Gastroesophageal sphincter (tissue), 4 donors: Measurements from ENCODE around the gene ECE2. TPM values are rescaled to one million over a fixed set of nuclear protein-coding genes. Genes with fewer than 3 reads are reported as not detected.

ENCODE experiments used
- ATAC-seq: fragments of 150-250 bp; one replicate; pipeline ENCODE4 v1.9.1; 2016; ENCODE audit warnings: mild to moderate bottlenecking, moderate library complexity
- H3K27ac ChIP-seq, 4 donors: fragments of 200-600 bp; sonication (generic) in 3 of 4; 1 replicate in 3 of 4; 2 replicates in 1 of 4; pipeline ENCODE4 v1.5.1; 2016 to 2019
- H3K27me3 ChIP-seq: fragments of 200-600 bp; sonication (generic); one replicate; pipeline ENCODE4 v1.5.1; 2019
- H3K36me3 ChIP-seq, 2 donors: fragments of 200-600 bp; sonication (generic); one replicate each; pipeline ENCODE4 v1.5.1; 2019; ENCODE audit warnings: control low read depth in 1 of 2
- H3K4me1 ChIP-seq, 3 donors: fragments of 200-600 bp; sonication (generic); 1 replicate in 2 of 3; 2 replicates in 1 of 3; pipeline ENCODE4 v1.5.1; 2016 to 2019; ENCODE audit warnings: control low read depth in 2 of 3
- H3K4me3 ChIP-seq, 2 donors: fragments of 200-600 bp; sonication (generic); one replicate each; pipeline ENCODE4 v1.5.1; 2019; ENCODE audit warnings: mild to moderate bottlenecking in 1 of 2, moderate library complexity in 1 of 2
- H3K9me3 ChIP-seq, 3 donors: fragments of 200-600 bp; sonication (generic); one replicate each; pipeline ENCODE4 v1.5.1; 2017 to 2019; ENCODE audit warnings: control low read depth in 2 of 3
- EP300 ChIP-seq: sonication (generic); formaldehyde crosslinking; IDR thresholded peaks from one replicate; pipeline ENCODE4 v1.6.1; 2017; ENCODE audit warnings: antibody characterized with exemption, mild to moderate bottlenecking
- POLR2A ChIP-seq, 2 donors: fragments of 450-650 bp; IDR thresholded peaks; one replicate each; pipeline ENCODE4 v1.6.1; 2017; ENCODE audit warnings: antibody characterized with exemption in 2 of 2, mild to moderate bottlenecking in 2 of 2, moderate library complexity in 1 of 2
- POLR2AphosphoS5 ChIP-seq: sonication (generic); formaldehyde crosslinking; IDR thresholded peaks from one replicate; pipeline ENCODE4 v1.6.1; 2017; ENCODE audit warnings: antibody characterized with exemption
- WGBS, 2 donors: methylation state at CpG; one replicate each; pipeline ENCODE4 v1.1.5; 2018; ENCODE audit warnings: low coverage in 1 of 2; 5-methylcytosine and 5-hydroxymethylcytosine counted together
- total RNA-seq, 4 donors: library from RNA; depleted of rRNA; stranded (reverse); fragments of >200 nt; gene quantifications; one replicate each; pipeline ENCODE4 v1.1.0, GENCODE V29; 2016
- TF ChIP-seq, protein P1 (sequence below), 4 experiments: fragments of 200-600 bp in 2 of 4; fragments of 450-650 bp in 2 of 4; sonication (generic) in 1 of 4; IDR thresholded peaks; one replicate each; pipeline ENCODE4 v1.5.1; 2017 to 2019; ENCODE audit warnings: antibody characterized with exemption in 4 of 4, mild to moderate bottlenecking in 2 of 4, moderate library complexity in 2 of 4

Gene ECE2
- total RNA-seq, 4 donors from 2014 or later: 0.12 to 0.67 (median 0.52) TPM

DNA sequence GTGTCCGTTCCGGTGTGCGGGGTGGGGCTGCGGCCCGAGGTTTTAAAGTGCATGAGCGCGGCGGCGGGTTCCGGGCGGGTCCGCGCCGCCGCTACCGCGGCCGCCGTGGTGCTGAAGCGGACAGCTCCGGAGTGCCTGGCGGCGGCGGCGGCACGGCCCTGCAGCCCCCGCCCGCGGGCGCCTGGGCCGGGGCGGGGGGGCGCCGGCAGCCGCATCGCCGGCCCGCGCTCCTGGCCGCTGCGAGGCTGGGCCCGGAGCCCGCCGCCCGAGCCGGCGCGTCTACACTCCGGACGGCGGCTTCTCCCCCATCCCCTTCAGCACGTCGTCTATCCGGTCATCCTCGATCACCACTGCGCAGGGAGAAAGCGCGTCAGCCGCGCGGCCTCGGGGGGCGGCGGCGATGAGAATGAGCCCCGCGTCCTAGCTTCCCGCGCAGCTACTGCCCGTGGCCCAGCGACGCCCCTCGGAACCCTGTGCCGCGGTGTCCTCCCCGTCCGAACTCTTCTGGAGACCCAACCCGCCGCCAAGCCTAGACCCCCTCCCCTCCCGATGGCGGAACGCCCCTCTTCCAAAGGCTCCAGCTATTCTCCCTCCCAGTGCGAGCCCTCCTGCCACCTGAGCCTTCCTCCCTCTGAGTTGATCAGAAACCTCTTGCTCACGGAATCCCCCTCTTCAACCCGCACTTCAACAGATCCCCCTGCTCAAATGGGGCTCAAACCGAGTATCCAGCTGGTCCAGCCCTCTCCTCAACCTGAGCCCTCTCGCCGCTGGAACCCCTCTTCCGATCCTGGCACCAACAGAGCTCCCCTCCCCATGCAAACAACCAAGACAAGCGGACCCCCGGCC is 15.7 kb upstream of the ECE2 start:
- no peak overlapping the region for H3K27ac ChIP-seq
- TF ChIP-seq POLR2A (IDR thresholded peaks at IDR 0.05): no peak
- TF ChIP-seq EP300: no peak
- TF ChIP-seq, protein P1, sequence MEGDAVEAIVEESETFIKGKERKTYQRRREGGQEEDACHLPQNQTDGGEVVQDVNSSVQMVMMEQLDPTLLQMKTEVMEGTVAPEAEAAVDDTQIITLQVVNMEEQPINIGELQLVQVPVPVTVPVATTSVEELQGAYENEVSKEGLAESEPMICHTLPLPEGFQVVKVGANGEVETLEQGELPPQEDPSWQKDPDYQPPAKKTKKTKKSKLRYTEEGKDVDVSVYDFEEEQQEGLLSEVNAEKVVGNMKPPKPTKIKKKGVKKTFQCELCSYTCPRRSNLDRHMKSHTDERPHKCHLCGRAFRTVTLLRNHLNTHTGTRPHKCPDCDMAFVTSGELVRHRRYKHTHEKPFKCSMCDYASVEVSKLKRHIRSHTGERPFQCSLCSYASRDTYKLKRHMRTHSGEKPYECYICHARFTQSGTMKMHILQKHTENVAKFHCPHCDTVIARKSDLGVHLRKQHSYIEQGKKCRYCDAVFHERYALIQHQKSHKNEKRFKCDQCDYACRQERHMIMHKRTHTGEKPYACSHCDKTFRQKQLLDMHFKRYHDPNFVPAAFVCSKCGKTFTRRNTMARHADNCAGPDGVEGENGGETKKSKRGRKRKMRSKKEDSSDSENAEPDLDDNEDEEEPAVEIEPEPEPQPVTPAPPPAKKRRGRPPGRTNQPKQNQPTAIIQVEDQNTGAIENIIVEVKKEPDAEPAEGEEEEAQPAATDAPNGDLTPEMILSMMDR (IDR thresholded peaks at IDR 0.05): no peak
- TF ChIP-seq POLR2AphosphoS5: no peak
- H3K4me1 ChIP-seq: peaks cover 0 to 36% (median 21%) of the 10 kb centered on the region in 3 donors
- H3K36me3 ChIP-seq: peaks cover 0 to 11% of the 10 kb centered on the region in 2 donors
- WGBS, 2 donors: 0 to 1% methylated on average over 2 to 13 of the region's 91 CpGs
- peak; percentile 76 for ATAC-seq
- H3K27me3 ChIP-seq: peaks cover 82% of the 10 kb centered on the region
- H3K4me3 ChIP-seq: peak overlapping the region in 1 of 2 donors; percentile 52
- H3K9me3 ChIP-seq: no peaks in the 10 kb centered on the region

DNA sequence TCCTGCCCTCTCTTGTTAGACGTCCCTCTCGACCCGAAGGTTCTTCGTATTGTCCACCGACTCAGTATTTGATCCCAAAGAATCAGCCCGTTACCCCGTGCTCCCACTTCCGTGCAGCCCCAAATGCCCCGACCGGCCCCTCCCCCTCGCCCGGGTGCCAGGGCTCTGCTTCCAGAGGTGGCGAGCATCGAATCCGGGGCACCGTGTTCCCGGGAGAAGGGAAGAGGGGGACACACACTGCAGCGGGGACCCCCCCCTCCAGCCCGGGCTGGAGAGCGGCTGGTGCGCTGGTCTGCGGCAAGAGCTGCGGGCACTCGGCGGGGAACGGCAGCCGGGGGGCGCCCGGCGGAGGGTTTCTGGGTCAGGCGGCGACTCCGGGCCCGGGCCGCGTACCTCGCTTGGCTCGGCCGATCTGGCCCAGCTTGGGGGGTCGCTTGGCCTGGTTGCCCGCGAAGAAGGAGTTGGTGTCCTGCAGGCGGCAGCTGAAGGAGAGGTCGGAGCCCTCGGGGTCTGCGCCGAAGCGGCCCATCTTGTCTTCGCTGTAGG is 15.0 kb upstream of the ECE2 start:
- Histone ChIP-seq H3K9me3 (no peaks in the 10 kb centered on the region), H3K4me3 (peak overlapping the region in 1 of 2 donors; percentile 52), H3K4me1 (peaks cover 0 to 36% (median 21%) of the 10 kb centered on the region in 3 donors), H3K27me3 (peaks cover 89% of the 10 kb centered on the region), H3K27ac (no peak overlapping the region), H3K36me3 (peaks cover 0 to 11% of the 10 kb centered on the region in 2 donors)
- no peak for ATAC-seq
- no CpG with 5 or more reads among the region's 49 CpGs for WGBS, 2 donors
- TF ChIP-seq, protein P1 (IDR thresholded peaks at IDR 0.05): no peak
- TF ChIP-seq EP300 (no peak), POLR2AphosphoS5 (no peak), POLR2A (IDR thresholded peaks at IDR 0.05) (no peak)

DNA sequence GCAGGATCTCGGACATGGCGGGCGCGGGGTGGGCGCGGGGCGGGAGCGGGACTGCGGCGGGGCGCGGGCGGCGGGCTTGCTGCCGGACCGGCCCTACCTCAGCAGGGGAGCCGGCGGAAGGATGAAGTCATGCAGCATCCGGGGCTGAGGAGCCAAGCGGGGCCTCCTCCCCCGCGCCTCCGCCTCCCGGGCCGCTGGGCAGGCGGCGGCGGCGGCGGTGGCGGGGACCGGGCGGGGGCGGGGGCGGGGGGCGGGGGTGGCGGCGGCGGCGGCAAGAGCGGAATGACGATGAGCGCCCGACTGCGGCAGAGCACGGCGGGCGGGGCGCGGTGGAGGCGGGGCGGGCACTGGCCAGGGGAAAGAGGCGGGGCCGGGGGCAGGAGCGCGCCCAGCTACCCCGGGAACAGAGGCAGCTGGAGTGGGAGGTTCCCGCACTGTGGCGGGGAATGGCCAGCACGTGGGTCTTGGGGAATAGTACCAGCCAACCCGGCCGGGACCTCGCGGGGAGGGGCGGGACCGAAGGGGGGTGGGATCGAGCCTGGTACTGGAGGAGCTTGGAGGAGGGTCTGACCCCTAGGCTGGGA is 14.5 kb upstream of the ECE2 start, which contains the start of gene CAMK2N2:
TSS of gene CAMK2N2 (minus strand) at position 284 of the 584 bp plus-strand sequence. CDS start at position 16, 268 bp downstream.
- Histone ChIP-seq H3K27ac (no peak within 1 kb of the TSS), H3K4me1 (peaks cover 0 to 36% (median 21%) of the 10 kb centered on the region in 3 donors), H3K9me3 (no peaks in the 10 kb centered on the region), H3K27me3 (peaks cover 95% of the 10 kb centered on the region), H3K36me3 (peaks cover 0 to 11% of the 10 kb centered on the region in 2 donors), H3K4me3 (peak within 1 kb of the TSS in 1 of 2 donors; percentile 52)
- peak; percentile 59 for ATAC-seq
- TF ChIP-seq EP300 (no peak), POLR2AphosphoS5 (no peak), POLR2A (IDR thresholded peaks at IDR 0.05) (no peak)
- TF ChIP-seq, protein P1 (IDR thresholded peaks at IDR 0.05): no peak
- WGBS, 2 donors: 0 to 2% methylated on average over 1 to 15 of the region's 67 CpGs

DNA sequence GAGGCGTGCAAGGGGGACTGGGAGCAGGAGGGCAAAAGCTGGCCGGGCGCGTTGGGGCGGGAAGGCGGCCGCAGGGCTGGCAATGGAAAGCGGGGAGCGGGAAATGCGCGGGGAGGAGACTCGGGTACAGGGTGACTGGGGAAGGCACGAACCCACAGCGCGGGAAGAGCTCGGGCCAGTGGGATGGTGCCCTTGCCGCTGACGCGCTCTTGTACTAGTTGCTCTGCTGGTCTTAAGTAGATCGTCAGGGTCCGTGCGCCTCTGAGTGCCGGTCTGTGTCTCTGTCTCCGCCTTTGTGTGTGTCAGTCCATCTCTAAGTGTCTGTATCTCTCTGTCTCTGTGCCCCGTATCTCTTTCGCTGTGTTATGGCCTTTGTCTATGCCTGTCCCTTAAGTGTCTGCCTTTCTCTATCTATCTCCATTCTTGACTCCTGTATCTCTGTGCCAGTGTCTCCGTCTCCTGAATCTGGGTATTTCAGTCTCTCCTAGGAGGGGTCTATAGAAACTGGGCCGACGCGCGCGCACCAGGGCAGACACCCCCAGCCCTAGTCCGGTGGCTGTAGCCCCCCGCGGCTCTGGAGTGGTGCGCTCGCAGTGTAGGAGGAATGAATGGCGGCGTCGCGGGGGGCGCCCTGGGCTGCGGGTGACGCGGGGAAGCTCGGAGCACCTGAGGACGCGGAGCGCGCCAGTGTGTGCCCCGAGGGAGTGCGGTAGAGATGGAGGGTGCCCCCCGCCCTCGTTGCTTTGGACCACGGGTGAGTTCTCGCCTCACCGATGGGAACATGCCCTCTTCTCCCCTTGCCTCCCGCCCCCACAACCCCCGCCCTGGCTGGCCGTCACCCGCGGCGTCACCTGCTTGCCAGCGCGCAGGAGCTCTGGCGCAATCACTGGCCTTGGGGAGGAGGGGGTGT is 13.7 kb upstream of the ECE2 start:
- H3K27ac ChIP-seq: no peak overlapping the region
- peak overlapping the region in 1 of 2 donors; percentile 52 for H3K4me3 ChIP-seq
- peaks cover 0 to 36% (median 21%) of the 10 kb centered on the region in 3 donors for H3K4me1 ChIP-seq
- no peak for ATAC-seq
- TF ChIP-seq EP300 (no peak), POLR2A (IDR thresholded peaks at IDR 0.05) (no peak)
- 1 to 4% methylated on average over 5 to 24 of the region's 66 CpGs for WGBS, 2 donors
- H3K9me3 ChIP-seq: no peaks in the 10 kb centered on the region
- H3K27me3 ChIP-seq: peaks cover 96% of the 10 kb centered on the region
- peaks cover 0 to 11% of the 10 kb centered on the region in 2 donors for H3K36me3 ChIP-seq
